BE2C (cell line): ENCODE data around the gene ABCA2. TPM values are rescaled to one million over a fixed set of nuclear protein-coding genes. Genes with fewer than 3 reads are reported as not detected.

ENCODE experiments used
- DNase-seq: peaks from one replicate; pipeline ENCODE4 v3.0.0-alpha.2; 2020
- H3K27me3 ChIP-seq: fragments of 250-450 bp; sonication (Bioruptor Pico); 2 replicates; pipeline ENCODE4 v1.5.1; 2020; ENCODE audit warnings: mild to moderate bottlenecking
- H3K36me3 ChIP-seq: fragments of 250-450 bp; sonication (Bioruptor Pico); 2 replicates; pipeline ENCODE4 v1.5.1; 2020; ENCODE audit warnings: mild to moderate bottlenecking
- H3K4me1 ChIP-seq: fragments of 250-450 bp; sonication (Bioruptor Pico); 2 replicates; pipeline ENCODE4 v1.5.1; 2020
- H3K4me3 ChIP-seq: 2 replicates; pipeline ENCODE4 v1.5.1; 2011; ENCODE audit warnings: low read depth, low read length
- H3K9me3 ChIP-seq: fragments of 250-450 bp; sonication (Bioruptor Pico); 2 replicates; pipeline ENCODE4 v1.5.1; 2020
- CTCF ChIP-seq: IDR thresholded peaks from 2 replicates; pipeline ENCODE4 v1.5.1; 2012; ENCODE audit warnings: mild to moderate bottlenecking, low read depth, low read length
- polyA plus RNA-seq: library from polyadenylated mRNA; unstranded; fragments of >200 nt; gene quantifications from one replicate; pipeline ENCODE4 v1.2.1, GENCODE V29; 2012; ENCODE audit warnings: low read depth, missing spikeins; ENCODE audit not compliant: insufficient read length, insufficient read depth

Gene ABCA2, protein sequence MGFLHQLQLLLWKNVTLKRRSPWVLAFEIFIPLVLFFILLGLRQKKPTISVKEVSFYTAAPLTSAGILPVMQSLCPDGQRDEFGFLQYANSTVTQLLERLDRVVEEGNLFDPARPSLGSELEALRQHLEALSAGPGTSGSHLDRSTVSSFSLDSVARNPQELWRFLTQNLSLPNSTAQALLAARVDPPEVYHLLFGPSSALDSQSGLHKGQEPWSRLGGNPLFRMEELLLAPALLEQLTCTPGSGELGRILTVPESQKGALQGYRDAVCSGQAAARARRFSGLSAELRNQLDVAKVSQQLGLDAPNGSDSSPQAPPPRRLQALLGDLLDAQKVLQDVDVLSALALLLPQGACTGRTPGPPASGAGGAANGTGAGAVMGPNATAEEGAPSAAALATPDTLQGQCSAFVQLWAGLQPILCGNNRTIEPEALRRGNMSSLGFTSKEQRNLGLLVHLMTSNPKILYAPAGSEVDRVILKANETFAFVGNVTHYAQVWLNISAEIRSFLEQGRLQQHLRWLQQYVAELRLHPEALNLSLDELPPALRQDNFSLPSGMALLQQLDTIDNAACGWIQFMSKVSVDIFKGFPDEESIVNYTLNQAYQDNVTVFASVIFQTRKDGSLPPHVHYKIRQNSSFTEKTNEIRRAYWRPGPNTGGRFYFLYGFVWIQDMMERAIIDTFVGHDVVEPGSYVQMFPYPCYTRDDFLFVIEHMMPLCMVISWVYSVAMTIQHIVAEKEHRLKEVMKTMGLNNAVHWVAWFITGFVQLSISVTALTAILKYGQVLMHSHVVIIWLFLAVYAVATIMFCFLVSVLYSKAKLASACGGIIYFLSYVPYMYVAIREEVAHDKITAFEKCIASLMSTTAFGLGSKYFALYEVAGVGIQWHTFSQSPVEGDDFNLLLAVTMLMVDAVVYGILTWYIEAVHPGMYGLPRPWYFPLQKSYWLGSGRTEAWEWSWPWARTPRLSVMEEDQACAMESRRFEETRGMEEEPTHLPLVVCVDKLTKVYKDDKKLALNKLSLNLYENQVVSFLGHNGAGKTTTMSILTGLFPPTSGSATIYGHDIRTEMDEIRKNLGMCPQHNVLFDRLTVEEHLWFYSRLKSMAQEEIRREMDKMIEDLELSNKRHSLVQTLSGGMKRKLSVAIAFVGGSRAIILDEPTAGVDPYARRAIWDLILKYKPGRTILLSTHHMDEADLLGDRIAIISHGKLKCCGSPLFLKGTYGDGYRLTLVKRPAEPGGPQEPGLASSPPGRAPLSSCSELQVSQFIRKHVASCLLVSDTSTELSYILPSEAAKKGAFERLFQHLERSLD (N-terminal part only)
- polyA plus RNA-seq: 95.4 TPM

DNA sequence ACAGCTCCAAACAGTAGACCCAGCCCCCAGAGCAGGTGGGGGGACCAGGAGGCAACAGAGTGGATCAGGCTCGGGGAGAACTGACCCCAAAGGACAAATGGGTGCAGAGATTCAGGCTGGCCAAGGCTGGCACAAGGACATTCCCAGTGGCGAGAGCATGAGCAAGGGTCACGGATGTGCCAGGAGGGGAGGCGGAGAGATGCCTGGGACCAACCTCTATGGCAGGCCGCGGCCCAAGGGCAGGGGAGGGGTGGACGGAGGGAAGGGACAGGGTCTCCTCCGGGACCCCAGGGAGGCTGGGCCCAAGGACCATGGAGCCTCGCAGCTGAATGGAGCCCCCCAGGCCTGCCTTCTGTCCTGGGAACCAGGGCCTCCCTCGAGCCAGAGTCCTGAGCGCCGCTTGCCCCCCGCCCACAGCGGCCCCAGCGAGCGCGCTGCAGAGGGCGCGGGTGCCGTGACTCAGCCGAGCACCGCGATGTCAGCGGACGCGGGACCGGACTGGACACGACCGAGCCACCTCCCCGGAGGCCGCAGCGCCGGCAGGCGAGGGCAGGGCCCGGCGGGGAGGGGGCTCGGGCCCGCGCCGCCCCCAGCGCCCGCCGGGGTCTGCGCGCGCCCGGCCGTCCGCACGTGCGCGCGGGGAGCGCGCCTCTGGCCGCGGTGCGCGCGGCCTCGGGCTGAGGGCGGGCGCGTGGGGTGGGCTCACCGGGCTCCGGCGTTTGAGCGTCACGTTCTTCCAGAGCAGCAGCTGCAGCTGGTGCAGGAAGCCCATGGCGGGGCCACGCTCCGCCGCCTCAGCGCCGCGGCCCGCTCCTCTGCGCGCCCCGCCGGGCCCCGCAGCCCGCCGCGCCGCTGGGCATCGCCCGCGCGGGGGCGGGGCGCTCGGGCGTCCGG is at the start of gene ABCA2:
ABCA2 (minus strand) TSS at position 869 of the 894 bp plus-strand sequence; CDS start at position 772, 97 bp downstream.
- Histone ChIP-seq H3K36me3 (no peaks in the 10 kb centered on the region), H3K4me1 (peaks cover 24% of the 10 kb centered on the region), H3K4me3 (peak within 1 kb of the TSS; percentile 61), H3K27me3 (no peaks in the 10 kb centered on the region), H3K9me3 (no peaks in the 10 kb centered on the region)
- DNase-seq: peak; percentile 51
- no peak for TF ChIP-seq CTCF

DNA sequence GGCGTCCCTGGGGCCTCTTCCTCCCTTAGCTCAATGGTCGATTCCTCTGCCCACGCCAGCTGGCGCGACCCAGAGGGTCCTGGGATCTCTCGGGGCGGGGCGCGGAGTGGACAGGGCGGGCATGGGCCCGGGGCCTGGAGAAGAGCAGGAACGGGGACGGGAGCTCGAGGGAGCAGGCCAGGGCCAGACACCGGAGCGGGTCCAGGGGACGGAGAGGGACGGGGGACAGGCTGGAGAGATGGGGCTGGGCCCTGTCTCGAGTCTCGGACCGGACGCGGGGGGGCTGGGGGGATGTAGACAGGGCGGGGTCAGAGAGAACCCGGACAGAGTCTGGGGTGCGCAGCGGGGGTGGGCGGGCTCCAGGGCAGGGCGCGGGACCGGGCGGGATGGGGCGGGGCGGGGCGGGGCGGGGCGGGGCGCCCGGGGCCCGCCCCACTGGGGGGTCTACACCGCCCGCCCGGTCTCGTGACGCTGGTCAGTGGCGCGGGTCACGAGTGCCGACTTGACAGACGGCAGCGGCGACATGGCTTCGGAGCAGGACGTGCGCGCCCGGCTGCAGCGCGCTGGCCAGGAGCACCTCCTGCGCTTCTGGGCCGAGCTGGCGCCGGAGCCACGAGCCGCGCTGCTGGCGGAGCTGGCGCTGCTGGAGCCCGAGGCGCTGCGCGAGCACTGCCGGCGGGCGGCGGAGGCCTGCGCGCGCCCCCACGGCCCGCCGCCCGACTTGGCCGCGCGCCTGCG is 49.1 kb upstream of the ABCA2 start, which contains the start of gene UAP1L1:
UAP1L1 (plus strand) TSS at position 508 of the 738 bp plus-strand sequence; CDS start at position 524, 16 bp downstream.
- no peak for TF ChIP-seq CTCF
- DNase-seq: peak; percentile 80
- H3K9me3 ChIP-seq: no peaks in the 10 kb centered on the region
- H3K27me3 ChIP-seq: no peaks in the 10 kb centered on the region
- H3K4me1 ChIP-seq: peaks cover 8% of the 10 kb centered on the region
- peaks cover 34% of the 10 kb centered on the region for H3K36me3 ChIP-seq
- peak within 1 kb of the TSS; percentile 71 for H3K4me3 ChIP-seq

- H3K4me3 ChIP-seq: peak overlapping the region; percentile 33; the same call in 1 of the 2 replicates
- no peak for DNase-seq
- H3K36me3 ChIP-seq: peaks cover 29% of the 10 kb centered on the region
- no peaks in the 10 kb centered on the region for H3K9me3 ChIP-seq
- no peak for TF ChIP-seq CTCF
- peaks cover 11% of the 10 kb centered on the region for H3K4me1 ChIP-seq
- no peaks in the 10 kb centered on the region for H3K27me3 ChIP-seq
These were observed 48.6 kb upstream of the ABCA2 start for GRCh38 chr9:137076636-137077009.

DNA sequence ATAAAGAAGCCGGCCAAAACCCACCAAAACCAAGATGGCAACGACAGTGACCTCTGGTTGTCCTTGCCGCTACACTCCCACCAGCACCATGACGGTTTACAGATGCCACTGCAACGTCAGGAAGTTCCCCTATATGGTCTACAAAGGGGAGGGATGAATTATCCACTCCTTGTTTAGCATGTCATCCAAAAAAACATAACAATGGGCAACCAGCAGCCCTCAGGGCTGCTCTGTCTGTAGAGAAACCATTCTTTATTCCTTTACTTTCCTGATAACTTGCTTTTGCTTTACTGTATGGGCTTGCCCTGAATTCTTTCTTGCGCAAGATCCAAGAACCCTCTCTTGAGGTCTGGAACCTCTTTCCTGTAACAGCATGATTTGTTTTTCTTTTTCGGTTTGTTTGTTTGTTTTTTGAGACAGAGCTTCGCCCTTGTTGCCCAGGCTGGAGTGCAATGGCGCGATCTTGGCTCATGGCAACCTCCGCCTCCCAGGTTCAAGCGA is 47.3 kb upstream of the ABCA2 start:
- DNase-seq: no peak
- Histone ChIP-seq H3K9me3 (no peaks in the 10 kb centered on the region), H3K27me3 (no peaks in the 10 kb centered on the region), H3K4me3 (no peak overlapping the region), H3K4me1 (peaks cover 21% of the 10 kb centered on the region), H3K36me3 (peaks cover 21% of the 10 kb centered on the region)
- no peak for TF ChIP-seq CTCF
